Myometrial cell (primary cell): ENCODE data around the gene RPS16. TPM values are rescaled to one million over a fixed set of nuclear protein-coding genes. Genes with fewer than 3 reads are reported as not detected.

Source experiments
- total RNA-seq: library from RNA; depleted of rRNA; stranded (reverse); fragments of >200 nt; gene quantifications from 2 replicates; pipeline ENCODE4 v1.2.3, GENCODE V29; 2015

RPS16 gene
- total RNA-seq, result 1,567 and 1,902 TPM in 2 replicates

GRCh38 chr19:39435499-39436349 is at the start of gene RPS16:
RPS16 (minus strand) TSS chr19:39435949; CDS start chr19:39435895, 54 bp downstream.

GRCh38 chr19:39480337-39481228 is 44.8 kb upstream of the RPS16 start, which contains the start of gene TIMM50:
TIMM50 (plus strand) TSS chr19:39480838; CDS start chr19:39480854, 16 bp downstream.

DNA sequence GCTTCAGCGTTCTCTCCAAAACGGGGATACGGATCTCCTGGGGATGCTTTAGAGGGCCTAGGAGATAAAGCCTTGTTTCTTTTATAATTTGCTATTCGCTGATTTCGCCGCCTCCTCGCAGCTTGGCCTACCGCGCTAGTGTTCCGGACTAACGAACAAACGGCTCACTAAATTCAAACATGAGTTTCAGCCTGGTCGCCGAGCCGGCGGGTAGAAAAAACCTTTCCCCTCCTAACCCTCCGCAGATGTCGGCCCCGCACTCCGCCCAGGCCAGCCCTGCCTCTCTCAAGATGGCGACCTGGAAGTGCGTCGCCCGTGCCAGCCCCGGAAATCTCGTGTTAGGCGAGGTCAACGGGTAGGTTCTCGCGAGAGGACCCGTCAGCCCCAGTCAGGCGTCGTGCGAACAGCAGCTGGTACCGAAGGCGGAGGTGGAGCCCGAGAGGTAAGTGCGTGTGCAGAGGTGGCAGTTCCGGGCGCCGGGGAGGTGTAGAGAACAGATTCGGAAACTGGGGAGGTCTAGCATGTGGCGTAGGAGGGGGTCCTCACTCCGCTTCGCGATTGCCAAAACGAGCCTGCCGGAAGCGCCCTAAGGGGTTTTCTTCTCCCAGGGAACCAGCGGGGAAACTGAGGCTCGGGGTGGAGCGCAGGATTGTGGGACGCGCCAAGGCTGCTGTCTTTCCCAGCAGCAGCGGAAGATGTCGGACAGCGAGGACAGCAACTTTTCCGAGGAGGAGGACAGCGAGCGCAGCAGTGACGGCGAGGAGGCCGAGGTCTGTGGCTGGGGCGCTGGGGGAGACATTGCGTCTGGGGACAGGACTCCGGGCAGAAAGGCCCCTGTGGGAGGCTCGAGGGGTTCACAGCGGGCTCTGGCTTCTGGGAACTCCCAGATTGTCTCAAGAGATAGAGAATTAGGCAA is 9.7 kb upstream of the RPS16 start, which contains the start of gene SUPT5H:
Gene SUPT5H (plus strand): TSS at position 387 of the 916 bp plus-strand sequence. CDS start 309 bp downstream, at position 696.

GRCh38 chr19:39412100-39412866 is 23.5 kb downstream of the RPS16 start, which contains the start of gene PLEKHG2:
PLEKHG2 (plus strand) TSS chr19:39412669; CDS start chr19:39414087, 1,418 bp downstream.

DNA sequence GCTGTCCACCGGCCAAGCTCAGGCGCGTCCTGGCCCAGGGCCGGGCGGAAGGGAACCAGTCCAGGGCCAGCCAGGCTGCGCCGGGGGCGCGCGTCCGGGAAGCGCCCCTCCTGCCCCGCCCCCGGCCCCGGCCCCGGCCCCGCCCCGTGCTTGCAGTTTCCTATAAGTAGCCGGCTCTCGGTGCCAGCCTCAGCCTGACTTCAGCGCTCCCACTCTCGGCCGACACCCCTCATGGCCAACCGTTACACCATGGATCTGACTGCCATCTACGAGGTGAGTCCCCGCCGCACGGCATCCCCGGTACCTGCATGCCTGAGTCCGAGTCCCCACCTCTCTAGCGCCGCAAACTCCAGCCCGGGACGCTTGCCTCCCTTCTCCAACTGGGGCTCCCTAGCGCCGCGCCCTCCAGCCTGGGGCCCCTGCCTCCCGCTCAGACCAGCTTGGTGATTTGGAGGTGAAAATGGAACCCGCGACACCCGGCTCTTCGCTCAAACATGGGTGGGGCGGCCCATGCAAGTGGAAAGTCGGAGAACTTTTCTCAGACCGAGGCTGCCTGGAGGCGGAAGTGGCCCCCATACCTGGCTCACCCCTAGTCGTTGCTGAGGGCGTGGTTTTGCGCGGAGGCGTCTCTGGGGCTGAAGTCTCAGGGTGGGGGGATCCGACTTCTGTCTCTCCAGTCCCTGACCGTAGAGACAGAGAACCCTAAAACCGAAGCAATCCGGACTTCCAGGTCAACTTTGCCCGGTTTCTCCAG is 28.9 kb downstream of the RPS16 start, which contains the start of gene ZFP36:
Gene ZFP36 (plus strand): TSS at position 192 of the 754 bp plus-strand sequence. CDS start 58 bp downstream, at position 250.

GRCh38 chr19:39390751-39391437 is 44.9 kb downstream of the RPS16 start, which contains the start of the genes MED29 and PAF1:
MED29 (plus strand) TSS chr19:39391378; CDS start chr19:39391423, 45 bp downstream.
PAF1 (minus strand) TSS chr19:39391106; CDS start chr19:39390864, 242 bp downstream.

Other genes with a start within 250 kb of the RPS16 start
- gene NCCRP1, start 239.0 kb downstream of the RPS16 start, total RNA-seq, result not detected in 2 replicates
- gene SYCN, start 231.7 kb downstream of the RPS16 start, total RNA-seq, result not detected in 2 replicates
- gene IFNL3, start 190.9 kb downstream of the RPS16 start, total RNA-seq, result not detected in 2 replicates
- gene IFNL4, start 187.1 kb downstream of the RPS16 start, total RNA-seq, result not detected in 2 replicates
- not detected in 2 replicates for gene IFNL2, start 167.6 kb downstream of the RPS16 start, total RNA-seq
- not detected in 2 replicates for gene IFNL1, start 139.5 kb downstream of the RPS16 start, total RNA-seq
- not detected in 2 replicates for gene LRFN1, start 115.1 kb downstream of the RPS16 start, total RNA-seq
- 0.29 and 1.4 TPM in 2 replicates for gene GMFG, start 99.9 kb downstream of the RPS16 start, total RNA-seq
- 55.9 and 79.8 TPM in 2 replicates for gene SAMD4B, start 93.5 kb downstream of the RPS16 start, total RNA-seq
- 43.2 and 46.6 TPM in 2 replicates for gene PAF1, start 44.8 kb downstream of the RPS16 start, total RNA-seq
- 24.3 and 32.3 TPM in 2 replicates for gene MED29, start 44.6 kb downstream of the RPS16 start, total RNA-seq
- gene ZFP36, start 29.1 kb downstream of the RPS16 start, total RNA-seq, result 14.5 and 22.2 TPM in 2 replicates
- gene PLEKHG2, start 23.3 kb downstream of the RPS16 start, total RNA-seq, result 12.1 and 20.5 TPM in 2 replicates
- gene SUPT5H, start 9.6 kb upstream of the RPS16 start, total RNA-seq, result 59.7 and 97.1 TPM in 2 replicates
- 116 and 134 TPM in 2 replicates for gene TIMM50, start 44.9 kb upstream of the RPS16 start, total RNA-seq
- 0.35 and 1.7 TPM in 2 replicates for gene DLL3, start 63.0 kb upstream of the RPS16 start, total RNA-seq
- gene SELENOV, start 79.2 kb upstream of the RPS16 start, total RNA-seq, result not detected in 2 replicates
- 4.3 and 7.2 TPM in 2 replicates for gene EID2B, start 96.9 kb upstream of the RPS16 start, total RNA-seq
- gene EID2, start 104.2 kb upstream of the RPS16 start, total RNA-seq, result 7.8 and 13.8 TPM in 2 replicates
- not detected in 2 replicates for gene LGALS13, start 166.6 kb upstream of the RPS16 start, total RNA-seq
- gene LGALS16, start 220.0 kb upstream of the RPS16 start, total RNA-seq, result not detected in 2 replicates